GM18526 (cell line): Measurements from ENCODE around the gene TMEM175.

Source experiments
- POLR2A ChIP-seq: IDR thresholded peaks from 3 replicates; pipeline ENCODE4 v1.6.1; 2011; ENCODE audit not compliant: insufficient read length; ENCODE audit errors: extremely low read depth

TMEM175 gene

GRCh38 chr4:893995-894705 lies 38.1 kb upstream of the TMEM175 start:
- TF ChIP-seq POLR2A: no peak

- no peak for TF ChIP-seq POLR2A
Observed at GRCh38 chr4:895596-895995, 36.7 kb upstream of the TMEM175 start.

- no peak for TF ChIP-seq POLR2A
Observed at GRCh38 chr4:896216-896615, 36.0 kb upstream of the TMEM175 start.

- no peak for TF ChIP-seq POLR2A
Observed at GRCh38 chr4:896630-897029, 35.6 kb upstream of the TMEM175 start.

- no peak for TF ChIP-seq POLR2A
Observed at GRCh38 chr4:898123-898522, 34.1 kb upstream of the TMEM175 start.

- no peak for TF ChIP-seq POLR2A
Observed at GRCh38 chr4:898869-899555, 33.2 kb upstream of the TMEM175 start.

GRCh38 chr4:899556-899906 lies 32.7 kb upstream of the TMEM175 start:
- TF ChIP-seq POLR2A: no peak

- no peak for TF ChIP-seq POLR2A
Observed at GRCh38 chr4:900073-900472, 32.2 kb upstream of the TMEM175 start.

- no peak for TF ChIP-seq POLR2A
Observed at GRCh38 chr4:900721-901120, 31.5 kb upstream of the TMEM175 start.

GRCh38 chr4:901192-901910 lies 30.9 kb upstream of the TMEM175 start:
- no peak for TF ChIP-seq POLR2A

- TF ChIP-seq POLR2A: no peak
Observed at GRCh38 chr4:903066-904046, 28.9 kb upstream of the TMEM175 start.

GRCh38 chr4:905485-906338 lies 26.5 kb upstream of the TMEM175 start:
- no peak for TF ChIP-seq POLR2A

GRCh38 chr4:906339-907102 lies 25.7 kb upstream of the TMEM175 start:
- no peak for TF ChIP-seq POLR2A

- TF ChIP-seq POLR2A: no peak
Observed at GRCh38 chr4:907103-907400, 25.2 kb upstream of the TMEM175 start.
